GM23248 (cell line): Measurements from ENCODE around the gene THAP3.

Experiments
- EZH2 ChIP-seq: fragments of 200-600 bp; sonication (generic); IDR thresholded peaks from 2 replicates; pipeline ENCODE4 v1.6.1; 2018; ENCODE audit warnings: antibody characterized with exemption, mild to moderate bottlenecking; ENCODE audit not compliant: insufficient read depth, poor library complexity, severe bottlenecking
- EZH2phosphoT487 ChIP-seq: fragments of 200-600 bp; sonication (generic); IDR thresholded peaks from 2 replicates; pipeline ENCODE4 v1.6.1; 2018; ENCODE audit warnings: antibody characterized with exemption, moderate library complexity, mild to moderate bottlenecking, low read depth; ENCODE audit not compliant: insufficient read depth

DNA sequence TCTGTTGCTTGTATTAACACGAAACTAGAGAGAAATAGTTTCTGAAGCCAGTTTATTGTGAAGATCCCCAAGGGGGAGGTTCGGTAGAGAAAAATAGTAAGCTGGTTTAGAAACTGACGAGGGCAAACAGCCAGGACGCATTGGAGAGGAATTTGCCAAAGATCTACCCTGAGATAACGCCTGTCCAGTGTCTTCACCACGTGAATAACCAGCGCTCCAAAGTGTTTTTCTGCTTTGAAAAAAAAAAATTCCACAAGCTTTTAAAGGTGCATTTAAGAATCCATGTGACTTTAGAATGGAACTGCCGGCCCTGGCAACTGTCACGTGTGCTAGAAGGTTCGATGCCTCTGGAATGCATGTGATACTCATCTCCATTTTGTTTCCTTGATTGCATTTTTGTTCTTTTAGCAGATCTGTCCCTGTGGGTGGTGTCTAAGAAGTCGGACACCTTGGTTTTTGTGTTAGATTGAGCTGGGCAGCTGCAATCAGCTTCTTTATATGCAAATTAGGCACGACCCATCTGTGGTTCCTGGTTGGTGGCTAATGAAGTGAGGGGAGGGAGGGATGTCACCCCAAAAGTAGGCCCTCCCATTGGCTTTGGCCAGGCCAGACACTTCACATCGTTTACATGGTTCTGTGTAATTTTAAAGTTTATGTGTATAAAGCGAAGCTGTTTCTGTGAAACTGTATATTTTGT is 1.3 kb upstream of the THAP3 start:
- TF ChIP-seq EZH2phosphoT487 (no peak), EZH2 (no peak)
